Ovary (tissue), 3 donors: ENCODE measurements around the gene VILL.

Experiments used
- CTCF ChIP-seq, 3 donors: fragments of 450-650 bp in 2 of 3; fragments of 200-600 bp in 1 of 3; IDR thresholded peaks; one replicate each; pipeline versions ENCODE4 v1.5.1 to v1.8.0; 2016 to 2022; ENCODE audit warnings: antibody characterized with exemption in 3 of 3, mild to moderate bottlenecking in 1 of 3
- EP300 ChIP-seq: sonication (generic); formaldehyde crosslinking; IDR thresholded peaks from one replicate; pipeline ENCODE4 v1.6.1; 2017; ENCODE audit warnings: antibody characterized with exemption
- donor health status: DM: no; HTN: no; CAD: no.

- TF ChIP-seq EP300 = no peak
- peak in 2 of 3 donors; percentile 22 to 41 for TF ChIP-seq CTCF (IDR thresholded peaks at IDR 0.05)
These were observed 16.2 kb upstream of the VILL start for GRCh38 chr3:37974121-37975083.
